Cortex of kidney (tissue), 1 donor: Measurements from ENCODE around the gene VCL.
"Not testable (repeated sequence)": the region's sequence is repeated elsewhere in the genome, so short reads cannot be mapped to it uniquely, and the experiment has no call there.

ENCODE experiments used
- DNase-seq: peaks from one replicate; lab custom pipeline; 2025; lab: John Stamatoyannopoulos, UW

The VCL gene

GRCh38 chr10:73997787-73998622 is at the start of gene VCL:
TSS of gene VCL (plus strand) at chr10:73998116. CDS start at chr10:73998208, 92 bp downstream.
- DNase-seq, result peak; percentile 96

DNA sequence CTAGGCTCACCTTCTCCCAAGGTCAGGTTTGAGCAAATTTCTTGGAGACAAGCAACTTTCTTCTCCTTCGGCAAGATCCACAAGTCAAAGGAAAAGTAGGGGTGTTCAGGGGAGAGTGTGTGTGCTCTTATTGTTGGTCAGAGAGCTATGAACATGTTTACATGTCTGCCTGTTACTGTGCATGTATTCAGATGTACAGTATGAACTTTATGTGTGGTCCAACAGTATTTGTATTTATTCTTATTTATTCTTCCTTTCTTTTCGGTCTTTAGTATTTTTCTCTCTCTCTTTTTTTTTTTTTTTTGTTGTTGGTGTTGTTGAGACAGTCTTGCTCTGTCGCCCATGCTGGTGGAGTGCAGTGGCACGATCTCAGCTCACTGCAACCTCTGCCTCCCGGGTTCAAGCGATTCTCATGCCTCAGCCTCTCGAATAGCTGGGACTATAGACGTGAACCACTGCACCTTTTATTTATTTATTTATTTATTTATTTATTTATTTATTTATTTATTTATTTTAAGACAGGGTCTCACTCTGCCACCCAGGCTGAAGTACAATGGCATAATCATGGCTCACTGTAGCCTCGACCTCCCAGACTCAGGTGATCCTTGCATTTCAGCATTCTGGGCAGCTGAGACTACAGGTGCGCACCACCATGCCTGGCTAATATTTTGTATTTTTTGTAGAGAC is 48.8 kb upstream of the VCL start:
- no peak for DNase-seq

DNA sequence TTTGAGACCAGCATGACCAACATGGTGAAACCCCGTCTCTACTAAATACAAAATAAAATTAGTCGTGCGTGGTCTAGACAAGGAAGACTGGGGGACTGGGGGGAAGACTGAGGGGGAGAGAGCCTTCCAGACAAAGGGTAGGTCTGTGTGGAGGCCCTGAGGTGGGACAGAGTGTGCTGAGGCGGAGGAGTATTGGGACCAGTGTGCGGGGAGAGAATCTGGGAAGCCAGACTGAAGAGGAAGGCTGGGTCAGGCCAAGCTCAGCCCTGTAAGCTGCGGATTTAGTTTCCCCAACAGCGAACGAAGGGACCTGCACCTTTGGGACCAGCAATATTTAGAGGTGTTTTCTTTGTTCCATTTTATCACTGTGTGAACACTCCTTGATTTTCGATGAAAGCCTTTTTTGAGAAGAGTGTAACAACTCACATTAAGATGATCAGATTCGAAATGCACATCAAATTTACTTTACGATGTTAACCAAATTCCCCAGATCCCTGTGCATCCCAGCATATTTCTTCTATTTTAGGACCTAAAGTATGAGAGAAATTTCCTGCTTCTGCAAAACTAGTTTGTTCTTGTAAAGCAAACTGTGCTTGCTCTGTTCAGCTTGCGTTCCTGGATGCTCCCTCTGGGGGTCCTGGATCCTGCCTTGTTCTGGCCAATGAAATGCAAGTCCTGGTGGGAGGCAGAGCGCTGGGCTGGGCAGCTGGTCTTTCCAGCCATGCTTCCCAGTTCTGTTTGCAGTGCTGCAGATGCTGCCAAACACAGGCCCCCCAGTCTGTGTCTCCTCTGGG is 47.6 kb upstream of the VCL start:
- no peak for DNase-seq

- DNase-seq, result no peak
These were observed 44.3 kb upstream of the VCL start for GRCh38 chr10:73953665-73954064.

GRCh38 chr10:73954737-73955136 is 43.2 kb upstream of the VCL start:
- no peak for DNase-seq

- no peak for DNase-seq
These were observed 42.2 kb upstream of the VCL start for GRCh38 chr10:73955719-73956118.

DNA sequence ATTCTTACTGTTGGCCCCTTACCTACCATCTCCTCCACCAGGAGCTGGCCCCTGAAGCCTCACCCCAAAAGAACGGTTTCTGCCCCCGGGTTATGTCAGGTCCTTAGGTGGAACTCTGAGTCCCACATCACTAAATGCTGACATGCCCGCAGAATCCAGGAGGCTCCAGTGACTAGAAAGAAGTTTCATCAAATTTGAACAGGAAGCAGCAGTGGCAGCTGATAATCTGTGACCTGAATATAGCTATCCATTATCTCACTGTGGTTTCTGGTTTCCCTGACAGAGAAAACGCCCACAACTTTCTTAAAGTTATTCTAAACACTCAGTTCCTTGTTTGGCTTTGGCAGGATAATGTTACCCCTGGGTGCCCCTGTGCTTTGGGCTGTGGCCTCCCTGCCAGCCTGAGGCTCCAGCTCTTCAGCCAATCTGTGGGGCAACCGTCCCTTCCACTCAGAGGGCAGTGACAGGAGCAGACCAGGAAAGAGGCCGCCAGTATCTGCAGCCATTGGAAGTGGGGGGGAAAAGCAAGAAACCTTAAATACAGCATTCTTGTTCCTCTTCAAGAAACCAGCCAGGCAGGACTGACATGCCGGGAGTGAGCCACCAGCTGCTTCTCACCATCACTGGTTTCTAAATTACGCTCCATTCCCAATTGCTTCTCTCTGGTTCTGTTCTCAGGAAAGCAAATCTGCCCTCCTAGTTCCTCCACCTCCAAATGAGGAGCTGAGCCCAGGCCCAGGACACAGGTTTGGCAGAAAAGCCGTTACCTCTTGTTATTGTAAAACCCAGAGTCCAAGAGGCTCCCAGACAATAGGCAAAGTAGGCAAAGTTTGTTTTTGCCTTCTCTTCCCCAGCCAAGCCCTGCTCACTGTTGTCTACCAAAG is 41.2 kb upstream of the VCL start:
- no peak for DNase-seq

GRCh38 chr10:73959484-73960243 is 38.3 kb upstream of the VCL start:
- no peak for DNase-seq

DNA sequence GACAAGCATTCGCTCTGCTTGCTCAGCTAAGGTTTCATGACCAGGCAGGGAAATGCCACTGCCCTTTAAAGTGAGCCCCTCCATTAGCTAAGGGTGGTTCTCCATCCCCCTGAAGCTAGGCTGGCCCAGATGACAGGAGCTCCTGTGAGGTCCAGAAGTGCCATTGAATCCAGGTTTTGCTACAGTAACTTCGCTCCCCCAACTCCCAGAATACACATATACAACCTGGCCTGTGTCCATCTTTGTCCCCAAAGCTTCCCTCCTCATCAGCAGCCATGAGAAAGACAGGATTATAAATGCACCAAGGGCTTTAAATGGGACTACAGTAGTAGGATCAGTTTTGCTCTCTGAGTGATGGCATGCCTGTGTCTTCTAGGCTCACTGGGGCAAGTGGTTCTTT is 35.5 kb upstream of the VCL start:
- DNase-seq, result no peak

DNA sequence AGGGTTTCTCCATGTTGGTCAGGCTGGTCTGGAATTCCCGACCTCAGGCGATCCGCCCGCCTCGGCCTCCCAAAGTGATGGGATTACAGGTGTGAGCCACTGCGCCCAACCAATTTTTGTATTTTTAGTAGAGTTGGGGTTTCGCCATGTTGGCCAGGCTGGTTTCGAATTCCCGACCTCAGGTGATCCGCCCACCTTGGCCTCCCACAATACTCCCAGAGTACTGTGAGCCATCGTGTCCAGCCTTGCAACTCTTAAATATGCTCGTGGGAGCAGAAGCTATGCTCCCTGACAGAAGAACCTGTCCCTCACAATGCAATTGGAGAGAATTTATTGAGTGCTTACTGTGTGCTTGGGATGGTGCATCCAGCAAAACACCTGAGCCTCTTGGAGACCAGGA is 34.4 kb upstream of the VCL start:
- DNase-seq, result not testable (repeated sequence)

DNA sequence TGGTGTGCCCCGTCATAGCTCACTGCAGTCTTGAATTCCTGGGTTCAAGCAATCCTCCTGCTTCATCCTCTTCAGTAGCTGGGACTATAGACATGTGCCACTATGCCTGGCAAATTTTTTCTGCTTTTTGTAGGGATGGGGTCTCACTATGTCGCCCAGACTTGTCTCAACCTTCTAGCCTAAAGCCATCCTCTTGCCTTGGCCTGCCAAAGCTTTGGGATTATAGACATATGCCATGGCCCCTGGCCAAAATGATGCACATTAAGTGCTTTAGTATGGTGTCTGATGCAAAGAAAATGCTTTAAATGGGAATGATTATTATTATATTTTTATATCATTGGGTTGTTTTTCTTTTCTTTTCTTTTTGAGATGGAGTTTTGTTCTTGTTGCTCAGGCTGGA is 33.2 kb upstream of the VCL start:
- DNase-seq, result no peak

- DNase-seq, result not testable (repeated sequence)
These were observed 32.5 kb upstream of the VCL start for GRCh38 chr10:73965267-73965889.

- DNase-seq, result no peak
These were observed 31.8 kb upstream of the VCL start for GRCh38 chr10:73965890-73966768.

DNA sequence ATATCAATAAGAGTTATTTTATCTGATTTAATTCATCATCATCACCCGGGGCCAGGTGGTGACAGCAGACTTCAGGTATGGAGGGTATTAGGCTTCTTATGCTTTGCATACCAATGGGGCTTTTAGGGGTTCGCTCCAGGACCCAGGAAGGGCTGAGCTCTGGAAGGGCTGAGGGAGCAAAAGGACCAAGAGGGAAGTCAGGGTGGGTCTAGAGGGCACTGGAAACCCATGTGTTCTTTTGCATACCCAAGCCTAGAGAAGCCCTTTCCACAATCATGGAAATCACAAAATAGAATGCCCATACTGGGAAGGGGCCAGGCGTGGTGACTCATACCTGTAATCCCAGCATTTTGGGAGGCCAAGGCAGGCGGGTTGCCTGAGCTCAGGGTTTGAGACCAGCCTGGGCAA is 30.9 kb upstream of the VCL start:
- DNase-seq, result no peak

DNA sequence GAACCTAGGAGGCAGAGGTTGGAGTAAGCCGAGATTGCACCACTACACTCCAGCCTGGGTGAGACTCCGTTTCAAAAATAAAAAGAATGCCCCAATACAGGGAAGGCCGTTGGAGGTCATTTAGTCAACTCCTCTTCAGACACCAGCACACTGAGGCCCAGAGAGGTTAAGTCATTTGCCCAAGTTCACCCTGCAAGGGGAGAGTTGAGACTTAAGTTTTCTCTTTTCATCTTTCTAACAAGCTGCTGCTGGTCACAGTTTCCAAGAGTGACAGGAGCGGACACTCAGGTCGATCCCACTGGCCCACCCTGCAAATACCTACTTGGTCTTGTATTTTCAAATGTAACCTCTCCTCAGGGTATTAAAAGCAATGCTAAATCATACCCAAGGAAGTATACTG is 30.4 kb upstream of the VCL start:
- no peak for DNase-seq

GRCh38 chr10:73968098-73968521 is 29.8 kb upstream of the VCL start:
- DNase-seq, result no peak

- no peak for DNase-seq
These were observed 28.6 kb upstream of the VCL start for GRCh38 chr10:73969224-73969841.

DNA sequence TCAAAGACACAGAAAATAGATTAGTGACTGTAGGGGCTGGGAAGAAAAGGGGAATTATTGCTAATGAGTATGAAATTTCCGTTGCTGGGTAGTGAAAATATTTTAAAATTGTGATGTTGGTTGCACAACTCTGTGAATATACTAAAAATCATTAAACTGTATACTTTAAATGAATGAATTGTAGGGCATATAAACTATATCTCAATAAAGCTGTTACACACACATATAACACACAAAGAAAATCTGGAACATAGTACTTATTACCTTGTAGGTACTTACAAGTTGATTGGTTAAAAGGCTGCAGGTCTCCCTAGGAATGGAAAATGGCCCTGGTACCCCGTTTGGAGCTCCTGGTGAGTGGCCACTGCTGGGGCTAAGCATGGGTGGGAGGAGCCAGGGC is 27.1 kb upstream of the VCL start:
- no peak for DNase-seq
